Activated CD4-positive, CD25-positive, alpha-beta regulatory T cell treated with anti-CD3 and anti-CD28 coated beads, Interleukin-2, amount 50 U/mL, for 24 hours (primary cell): ENCODE data around the gene CHD2.

Source experiments
- ATAC-seq, 2 donors: fragments of 150-1000 bp; cut with Tn5 transposase; one replicate each; pipeline ENCODE4 v1.10.0; 2021; ENCODE audit warnings: mild to moderate bottlenecking in 1 of 2, moderate library complexity in 1 of 2

Gene CHD2

GRCh38 chr15:92885224-92886041 lies 14.7 kb upstream of the CHD2 start:
- no peak for ATAC-seq

- no peak for ATAC-seq
Measured at GRCh38 chr15:92886042-92886537, 14.0 kb upstream of the CHD2 start.

- no peak for ATAC-seq
Measured at GRCh38 chr15:92886815-92887214, 13.3 kb upstream of the CHD2 start.

GRCh38 chr15:92887869-92888268 lies 12.3 kb upstream of the CHD2 start:
- ATAC-seq: no peak

GRCh38 chr15:92889390-92890107 lies 10.6 kb upstream of the CHD2 start:
- ATAC-seq: peak; percentile 87 to 91

GRCh38 chr15:92891533-92892200 lies 8.5 kb upstream of the CHD2 start:
- no peak for ATAC-seq

GRCh38 chr15:92892201-92892555 lies 7.9 kb upstream of the CHD2 start:
- no peak for ATAC-seq

GRCh38 chr15:92893200-92893599 lies 6.9 kb upstream of the CHD2 start:
- no peak for ATAC-seq

GRCh38 chr15:92896561-92896960 lies 3.6 kb upstream of the CHD2 start:
- no peak for ATAC-seq

GRCh38 chr15:92897620-92898019 lies 2.5 kb upstream of the CHD2 start:
- ATAC-seq: no peak

- no peak for ATAC-seq
Measured at GRCh38 chr15:92898988-92899582, 1.0 kb upstream of the CHD2 start.

GRCh38 chr15:92899601-92899947 lies 550 bp upstream of the CHD2 start:
- no peak for ATAC-seq

GRCh38 chr15:92900731-92901071 lies 577 bp downstream of the CHD2 start:
- no peak for ATAC-seq

- no peak for ATAC-seq
Measured at GRCh38 chr15:92901072-92901761, 1.1 kb downstream of the CHD2 start.

GRCh38 chr15:92901995-92902394 lies 1.9 kb downstream of the CHD2 start:
- ATAC-seq: no peak

- ATAC-seq: no peak
Measured at GRCh38 chr15:92902737-92903593, 2.8 kb downstream of the CHD2 start.

GRCh38 chr15:92903631-92903965 lies 3.5 kb downstream of the CHD2 start:
- ATAC-seq: no peak

GRCh38 chr15:92903966-92904721 lies 4.0 kb downstream of the CHD2 start:
- ATAC-seq: peak; percentile 85 to 86

- ATAC-seq: no peak
Measured at GRCh38 chr15:92904722-92905571, 4.8 kb downstream of the CHD2 start.

- no peak for ATAC-seq
Measured at GRCh38 chr15:92906020-92906419, 5.9 kb downstream of the CHD2 start.
